ENCODE results near the gene ZBTB16.

- no peak for TF ChIP-seq CTCF (conservative IDR thresholded peaks at IDR 0.05)
- no peak for TF ChIP-seq EZH2 (IDR thresholded peaks at IDR 0.05; ENCODE audit: low read depth)
Observed at GRCh38 chr11:114200351-114201133, 141.0 kb downstream of the ZBTB16 start.
